GM18520 (cell line): ENCODE measurements around the gene PER2.
"Not testable (repeated sequence)": the region's sequence is repeated elsewhere in the genome, so short reads cannot be mapped to it uniquely, and the experiment has no call there.

Experiments used
- ATAC-seq: cut with Tn5 transposase; IDR thresholded peaks from one replicate; pipeline ENCODE4 v1.9.1; 2021; ENCODE audit not compliant: unreplicated experiment

Gene PER2

GRCh38 chr2:238287737-238288649 lies at the start of gene PER2:
PER2 (minus strand) TSS chr2:238288610; CDS start chr2:238277936, 10,674 bp downstream.
- peak; percentile 12 for ATAC-seq

- no peak for ATAC-seq
These were observed 49.4 kb upstream of the PER2 start for GRCh38 chr2:238337846-238338245.

GRCh38 chr2:238336793-238337444 lies 48.5 kb upstream of the PER2 start:
- ATAC-seq = no peak

- no peak for ATAC-seq
These were observed 47.7 kb upstream of the PER2 start for GRCh38 chr2:238336151-238336550.

- ATAC-seq = not testable (repeated sequence)
These were observed 47.2 kb upstream of the PER2 start for GRCh38 chr2:238335591-238335990.

GRCh38 chr2:238334885-238335284 lies 46.5 kb upstream of the PER2 start:
- ATAC-seq = no peak

- ATAC-seq = no peak
These were observed 43.5 kb upstream of the PER2 start for GRCh38 chr2:238331916-238332315.

GRCh38 chr2:238330391-238330790 lies 42.0 kb upstream of the PER2 start:
- no peak for ATAC-seq

- no peak for ATAC-seq
These were observed 39.3 kb upstream of the PER2 start for GRCh38 chr2:238327751-238328150.

GRCh38 chr2:238326801-238327365 lies 38.5 kb upstream of the PER2 start:
- no peak for ATAC-seq

- no peak for ATAC-seq
These were observed 37.3 kb upstream of the PER2 start for GRCh38 chr2:238325694-238326093.

GRCh38 chr2:238324248-238324647 lies 35.8 kb upstream of the PER2 start:
- ATAC-seq = not testable (repeated sequence)

GRCh38 chr2:238322001-238322411 lies 33.6 kb upstream of the PER2 start:
- no peak for ATAC-seq

GRCh38 chr2:238321467-238321866 lies 33.1 kb upstream of the PER2 start:
- no peak for ATAC-seq

- no peak for ATAC-seq
These were observed 32.4 kb upstream of the PER2 start for GRCh38 chr2:238320648-238321281.

GRCh38 chr2:238320246-238320647 lies 31.8 kb upstream of the PER2 start, which contains the start of gene TRAF3IP1:
TRAF3IP1 (plus strand) TSS chr2:238320518; CDS start chr2:238320663, 145 bp downstream.
- peak; percentile 92 for ATAC-seq

GRCh38 chr2:238315031-238315595 lies 26.7 kb upstream of the PER2 start:
- no peak for ATAC-seq

- ATAC-seq = no peak
These were observed 26.2 kb upstream of the PER2 start for GRCh38 chr2:238314576-238314975.

- ATAC-seq = no peak
These were observed 25.6 kb upstream of the PER2 start for GRCh38 chr2:238313991-238314350.

- no peak for ATAC-seq
These were observed 25.0 kb upstream of the PER2 start for GRCh38 chr2:238313289-238313990.
